Large intestine (tissue), 3 donors: Measurements from ENCODE around the gene TMEM178B. TPM values are rescaled to one million over a fixed set of nuclear protein-coding genes. Genes with fewer than 3 reads are reported as not detected.
"Not testable (repeated sequence)": the region's sequence is repeated elsewhere in the genome, so short reads cannot be mapped to it uniquely, and the experiment has no call there.

Experiments used
- DNase-seq, 2 donors: peaks; one replicate each; pipeline versions ENCODE4 v3.0.0 to v3.0.0-alpha.2; 2013
- H3K27ac ChIP-seq: one replicate; pipeline ENCODE4 v1.5.1; 2013; ENCODE audit warnings: low read length
- H3K27me3 ChIP-seq: 2 replicates; pipeline ENCODE4 v1.6.1; 2013; ENCODE audit warnings: low read length; ENCODE audit not compliant: control insufficient read depth, insufficient read depth
- H3K36me3 ChIP-seq: 2 replicates; pipeline ENCODE4 v1.6.1; 2013; ENCODE audit warnings: low read length; ENCODE audit not compliant: control insufficient read depth, insufficient read depth
- H3K4me1 ChIP-seq: one replicate; pipeline ENCODE4 v1.6.1; 2013; ENCODE audit warnings: low read length; ENCODE audit not compliant: control insufficient read depth, insufficient read depth
- H3K4me3 ChIP-seq: one replicate; pipeline ENCODE4 v1.5.1; 2013; ENCODE audit warnings: low read length
- H3K9me3 ChIP-seq: one replicate; pipeline ENCODE4 v1.6.1; 2013; ENCODE audit warnings: mild to moderate bottlenecking, low read depth, low read length, moderate library complexity; ENCODE audit not compliant: control insufficient read depth
- WGBS: methylation state at CpG from one replicate; pipeline ENCODE4 v1.1.5; 2013; ENCODE audit warnings: low lambda C conversion rate; ENCODE audit not compliant: insufficient coverage; 5-methylcytosine and 5-hydroxymethylcytosine counted together
- polyA plus RNA-seq: library from polyadenylated mRNA; unstranded; fragments of 120-200 nt; gene quantifications from one replicate; pipeline ENCODE4 v1.2.1, GENCODE V29; 2013

The TMEM178B gene
- polyA plus RNA-seq, 1 donor, result 2.2 TPM

DNA sequence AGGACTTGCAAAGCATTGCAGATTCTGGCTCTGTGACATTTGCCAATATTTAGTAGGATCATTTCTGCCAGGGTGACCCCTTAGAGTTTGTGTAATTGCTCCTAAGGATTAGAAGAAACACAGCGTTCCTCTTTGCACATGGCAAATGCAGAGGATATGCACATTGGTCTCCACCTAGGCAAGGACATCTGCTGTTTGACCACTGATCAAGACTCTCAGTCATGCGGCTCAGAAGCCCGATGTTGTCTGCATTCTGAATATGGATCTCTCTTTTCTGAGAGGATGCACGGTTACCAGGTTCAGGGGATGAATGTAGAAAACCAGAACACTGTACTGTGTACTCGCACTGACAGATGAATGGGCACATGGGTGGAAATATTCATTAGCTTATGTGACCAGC, 296.8 kb downstream of the TMEM178B start:
- no peaks in the 10 kb centered on the region for H3K27me3 ChIP-seq
- no peak overlapping the region for H3K27ac ChIP-seq
- no peak overlapping the region for H3K4me3 ChIP-seq
- DNase-seq, result no peak
- H3K4me1 ChIP-seq, result no peaks in the 10 kb centered on the region
- WGBS, result no CpG with 5 or more reads among the region's 5 CpGs
- no peaks in the 10 kb centered on the region for H3K36me3 ChIP-seq
- no peaks in the 10 kb centered on the region for H3K9me3 ChIP-seq

DNA sequence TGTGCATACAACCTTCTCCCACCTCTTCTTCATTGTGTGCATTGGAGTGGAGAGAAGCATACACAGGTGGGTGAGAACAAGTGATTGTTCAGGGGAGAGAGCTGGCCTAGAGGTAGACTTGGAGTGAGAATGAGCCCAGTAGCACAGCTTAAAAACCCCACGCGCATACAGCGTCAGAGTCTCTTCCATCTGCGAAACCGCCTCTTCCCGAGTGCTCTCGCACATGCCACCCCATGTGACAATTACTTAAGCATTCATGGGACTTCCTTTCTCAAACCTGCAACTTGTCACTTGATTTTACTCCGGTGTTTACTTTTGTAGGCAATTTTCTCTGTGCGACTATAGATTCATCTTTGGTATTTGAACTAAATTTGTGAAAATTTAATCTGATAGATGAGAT, 300.6 kb downstream of the TMEM178B start:
- H3K4me3 ChIP-seq, result no peak overlapping the region
- no peaks in the 10 kb centered on the region for H3K27me3 ChIP-seq
- no peak overlapping the region for H3K27ac ChIP-seq
- no CpG with 5 or more reads among the region's 9 CpGs for WGBS
- DNase-seq, result no peak
- H3K9me3 ChIP-seq, result no peaks in the 10 kb centered on the region
- no peaks in the 10 kb centered on the region for H3K4me1 ChIP-seq
- no peaks in the 10 kb centered on the region for H3K36me3 ChIP-seq

DNA sequence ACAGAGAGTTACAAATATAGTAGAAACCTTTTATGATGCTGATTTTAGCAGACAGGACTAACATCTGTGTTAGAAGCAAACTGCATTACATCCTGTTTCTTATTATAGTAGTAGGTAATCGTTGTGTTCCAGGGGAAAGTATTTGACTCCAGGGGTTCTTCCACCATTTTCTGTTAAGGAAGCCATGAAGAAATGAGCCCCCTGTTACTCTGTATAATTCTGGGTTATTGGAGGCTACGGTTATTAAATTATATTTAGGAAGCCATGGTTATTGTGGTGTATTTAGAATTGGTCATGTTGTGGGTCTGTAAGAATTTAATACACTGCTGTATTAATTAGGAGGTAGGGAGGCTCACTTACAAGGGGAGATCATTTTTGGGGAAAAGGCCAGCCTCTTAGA, 301.6 kb downstream of the TMEM178B start:
- no peak overlapping the region for H3K4me3 ChIP-seq
- H3K9me3 ChIP-seq, result no peaks in the 10 kb centered on the region
- no peaks in the 10 kb centered on the region for H3K36me3 ChIP-seq
- no peak overlapping the region for H3K27ac ChIP-seq
- no peaks in the 10 kb centered on the region for H3K4me1 ChIP-seq
- 50% methylated on average over 1 of the region's 2 CpGs for WGBS
- no peak for DNase-seq
- no peaks in the 10 kb centered on the region for H3K27me3 ChIP-seq

DNA sequence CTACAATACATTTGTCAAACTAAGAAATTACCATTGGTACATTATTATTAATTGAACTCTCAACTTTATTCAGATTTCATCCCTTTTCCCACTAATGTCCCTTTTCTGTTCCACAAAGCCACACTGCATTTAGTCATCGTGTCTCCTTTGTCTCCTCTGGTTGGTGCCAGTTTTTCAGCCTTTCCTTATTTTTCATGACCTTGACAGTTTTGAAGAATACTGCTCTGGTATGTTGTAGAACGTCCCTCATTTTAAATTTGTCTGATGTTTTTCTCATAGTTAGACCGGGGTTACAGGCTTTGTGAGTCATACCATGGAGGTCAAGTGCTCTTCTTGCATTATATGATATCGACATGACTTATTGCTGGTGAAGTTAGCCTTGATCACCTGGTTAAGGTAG, 304.0 kb downstream of the TMEM178B start:
- Histone ChIP-seq H3K4me3 (no peak overlapping the region), H3K9me3 (no peaks in the 10 kb centered on the region), H3K4me1 (no peaks in the 10 kb centered on the region), H3K27me3 (peaks cover 2% of the 10 kb centered on the region), H3K36me3 (no peaks in the 10 kb centered on the region), H3K27ac (no peak overlapping the region)
- 100% methylated on average over 1 of the region's 4 CpGs for WGBS
- no peak for DNase-seq

DNA sequence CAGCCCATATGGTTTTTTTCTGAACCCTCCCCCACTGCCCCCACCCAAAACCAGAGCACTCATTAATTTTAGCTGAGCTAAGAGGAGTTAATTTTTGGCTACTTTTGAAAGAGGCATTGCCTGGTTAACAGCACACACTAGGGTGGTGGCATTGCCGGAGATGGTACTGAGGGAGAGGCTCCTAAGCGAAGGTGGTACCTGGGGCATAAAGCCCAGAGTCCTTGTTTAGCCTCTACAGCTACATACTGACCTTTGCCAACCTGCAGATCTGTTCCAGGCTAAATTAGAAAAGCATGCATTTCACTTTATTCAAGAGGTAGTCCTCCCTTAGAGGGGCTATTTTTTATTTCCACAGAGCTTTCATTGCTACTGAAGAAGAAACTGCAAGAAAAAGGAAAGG, 304.5 kb downstream of the TMEM178B start:
- no peaks in the 10 kb centered on the region for H3K9me3 ChIP-seq

DNA sequence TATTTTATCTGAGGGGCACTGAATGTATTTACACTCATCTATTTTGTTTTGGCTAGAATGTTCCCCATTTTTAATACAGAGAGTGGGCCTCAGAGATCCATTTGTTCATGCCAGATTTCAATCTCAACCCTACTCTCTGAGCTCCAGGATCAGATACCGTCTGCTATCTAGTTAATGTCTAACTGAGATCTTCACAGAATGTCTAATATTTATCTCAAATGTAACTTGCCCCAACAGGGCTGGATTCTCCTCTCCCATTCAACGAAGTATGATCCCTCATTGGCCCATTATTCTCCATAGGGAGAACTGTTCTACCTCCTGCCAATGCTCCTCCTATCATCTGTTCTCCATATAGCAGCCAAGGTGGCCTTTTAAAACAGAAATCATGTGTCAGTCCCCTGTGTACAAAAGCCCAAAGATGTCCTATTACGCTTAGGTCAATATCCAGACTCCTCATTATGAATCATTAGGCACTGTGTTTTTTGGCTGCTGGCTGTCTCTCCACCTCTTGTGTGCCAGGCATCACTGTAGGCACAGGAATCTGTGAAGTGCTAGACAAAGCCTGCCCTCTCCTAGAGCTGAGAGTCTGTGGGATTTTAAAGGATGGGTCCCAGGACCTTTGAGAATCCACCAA, 308.0 kb downstream of the TMEM178B start:
- no CpG with 5 or more reads among the region's 3 CpGs for WGBS
- H3K4me3 ChIP-seq, result no peak overlapping the region
- peaks cover 5% of the 10 kb centered on the region for H3K27me3 ChIP-seq
- no peaks in the 10 kb centered on the region for H3K36me3 ChIP-seq
- no peaks in the 10 kb centered on the region for H3K4me1 ChIP-seq
- no peak overlapping the region for H3K27ac ChIP-seq
- no peaks in the 10 kb centered on the region for H3K9me3 ChIP-seq
- no peak for DNase-seq

More for the DNA sequence above, 304.5 kb downstream of the TMEM178B start:
- DNase-seq, result no peak
- Histone ChIP-seq H3K27me3 (peaks cover 2% of the 10 kb centered on the region), H3K36me3 (no peaks in the 10 kb centered on the region), H3K4me3 (no peak overlapping the region), H3K27ac (no peak overlapping the region), H3K4me1 (no peaks in the 10 kb centered on the region)
- WGBS, result no CpG with 5 or more reads among the region's 2 CpGs

DNA sequence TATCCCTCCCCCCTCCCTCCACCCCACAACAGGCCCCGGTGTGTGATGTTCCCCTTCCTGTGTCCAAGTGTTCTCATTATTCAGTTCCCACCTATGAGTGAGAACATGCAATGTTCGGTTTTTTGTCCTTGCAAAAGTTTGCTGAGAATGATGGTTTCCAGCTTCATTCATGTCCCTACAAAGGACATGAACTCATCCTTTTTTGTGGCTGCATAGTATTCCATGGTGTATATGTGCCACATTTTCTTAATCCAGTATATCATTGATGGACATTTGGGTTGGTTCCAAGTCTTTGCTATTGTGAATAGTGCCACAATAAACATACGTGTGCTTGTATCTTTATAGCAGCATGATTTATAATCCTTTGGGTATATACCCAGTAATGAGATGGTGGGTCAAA, 309.5 kb downstream of the TMEM178B start:
- H3K4me1 ChIP-seq, DNase-seq, H3K27ac ChIP-seq, H3K4me3 ChIP-seq, H3K27me3 ChIP-seq, H3K9me3 ChIP-seq, H3K36me3 ChIP-seq: not testable (repeated sequence)
- no CpG with 5 or more reads among the region's 3 CpGs for WGBS

DNA sequence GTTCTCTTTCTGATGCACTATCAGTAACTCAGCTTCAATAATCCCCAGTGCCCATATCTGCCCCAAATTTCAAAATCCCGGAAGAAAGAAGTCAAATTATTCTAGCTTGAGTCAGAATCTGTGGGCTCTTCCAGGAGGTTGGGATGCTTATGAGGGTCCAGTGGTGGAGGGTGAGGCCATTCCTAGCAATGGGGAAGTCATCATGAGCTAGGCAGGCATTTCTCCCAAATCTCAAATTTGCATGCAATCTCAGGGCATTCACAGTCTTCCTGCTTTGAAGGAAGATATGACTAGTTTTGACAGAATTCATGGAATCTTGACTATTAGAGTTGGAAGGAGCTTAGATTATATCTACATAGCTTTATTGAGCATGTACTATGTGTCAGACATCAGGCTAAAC, 313.0 kb downstream of the TMEM178B start:
- H3K27me3 ChIP-seq, result peaks cover 5% of the 10 kb centered on the region
- no peak overlapping the region for H3K4me3 ChIP-seq
- no peak for DNase-seq
- WGBS, result no CpG with 5 or more reads among the region's 1 CpG
- H3K36me3 ChIP-seq, result no peaks in the 10 kb centered on the region
- H3K27ac ChIP-seq, result no peak overlapping the region
- H3K4me1 ChIP-seq, result no peaks in the 10 kb centered on the region
- no peaks in the 10 kb centered on the region for H3K9me3 ChIP-seq

DNA sequence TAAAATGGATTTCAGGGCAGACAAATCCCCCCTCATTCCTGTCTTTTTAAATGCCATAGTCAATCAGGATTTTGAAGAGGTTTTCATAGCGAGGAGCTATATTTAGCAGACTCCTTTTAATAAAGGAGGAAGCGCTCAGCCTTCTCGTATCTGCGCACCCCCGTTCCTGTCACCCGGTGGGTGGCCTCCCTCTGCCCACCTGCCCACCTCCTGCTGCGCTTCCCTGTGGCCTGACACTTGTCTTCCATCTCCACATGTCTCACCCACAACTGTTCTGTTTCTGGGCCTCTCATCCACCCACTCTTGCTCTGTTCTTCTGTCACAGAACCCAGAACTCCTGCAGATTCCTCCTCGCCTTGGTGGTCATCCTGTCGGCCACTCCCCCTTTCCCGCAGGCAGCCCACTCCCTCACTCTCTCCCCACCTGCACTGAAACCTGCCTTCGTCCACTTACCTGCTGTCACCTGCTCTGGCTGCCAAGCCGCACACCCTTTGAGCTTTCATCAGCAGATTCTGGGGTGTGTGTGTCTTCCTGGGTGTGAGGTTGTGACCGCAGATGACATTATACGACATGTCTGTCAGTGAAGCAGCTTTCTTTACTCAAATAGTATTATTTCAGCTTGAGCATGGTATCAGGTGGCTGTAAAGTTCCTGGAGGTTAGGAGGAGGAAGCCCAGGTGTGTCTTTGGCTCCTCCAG, 313.8 kb downstream of the TMEM178B start:
- WGBS, result 94% methylated on average over 3 of the region's 14 CpGs
- H3K27me3 ChIP-seq, result peaks cover 3% of the 10 kb centered on the region
- H3K4me1 ChIP-seq, result no peaks in the 10 kb centered on the region
- H3K4me3 ChIP-seq, result no peak overlapping the region
- H3K9me3 ChIP-seq, result no peaks in the 10 kb centered on the region
- H3K36me3 ChIP-seq, result no peaks in the 10 kb centered on the region
- no peak overlapping the region for H3K27ac ChIP-seq
- DNase-seq, result no peak

DNA sequence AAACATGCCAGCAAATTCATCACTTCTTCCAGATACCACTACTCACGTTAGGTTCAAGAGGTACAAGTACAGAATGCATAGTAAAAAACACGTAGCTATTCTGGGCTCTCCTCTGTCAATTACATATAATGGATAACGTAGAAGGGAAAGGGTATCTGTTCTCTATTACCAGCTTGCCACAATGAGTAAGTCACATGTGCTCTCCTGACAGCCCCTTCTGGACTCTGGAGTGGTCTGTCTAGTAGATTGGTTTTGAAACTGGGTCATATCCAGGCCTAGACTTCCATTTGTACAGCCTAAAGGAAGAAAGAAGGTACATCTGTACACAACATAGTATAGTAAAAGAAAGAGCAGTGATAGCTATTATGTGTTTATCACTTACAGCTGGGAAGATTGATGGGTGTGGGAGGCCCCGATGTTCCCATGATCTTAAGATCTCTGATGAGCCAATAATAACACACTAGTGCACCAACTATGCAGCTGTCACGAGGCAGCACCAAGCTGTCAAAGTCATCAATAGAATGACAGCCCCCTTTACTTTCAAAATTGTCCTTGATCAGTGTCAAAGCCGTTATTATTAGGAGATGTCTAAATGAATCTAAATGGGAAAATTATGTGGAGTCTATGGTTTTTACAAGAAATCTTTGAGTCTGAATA, 315.4 kb downstream of the TMEM178B start:
- Histone ChIP-seq H3K9me3 (no peaks in the 10 kb centered on the region), H3K4me3 (no peak overlapping the region), H3K36me3 (no peaks in the 10 kb centered on the region), H3K27me3 (peaks cover 5% of the 10 kb centered on the region), H3K4me1 (no peaks in the 10 kb centered on the region), H3K27ac (no peak overlapping the region)
- WGBS, result no CpG with 5 or more reads among the region's 6 CpGs
- DNase-seq, result no peak
